ENCODE data around the gene PCDHGA4.

PCDHGA4 gene

GRCh38 chr5:141355641-141356040 is 820 bp downstream of the PCDHGA4 start:
- TF ChIP-seq POLR2A (IDR thresholded peaks at IDR 0.05; ENCODE audit: low read depth, low read length) (no peak), POLR2AphosphoS5 (IDR thresholded peaks at IDR 0.05; ENCODE audit: low read depth, low read length) (no peak), TAF1 (IDR thresholded peaks at IDR 0.05; ENCODE audit: borderline replicate concordance, low read depth, low read length) (no peak)
- FAIRE-seq (no peak), DNase-seq (ENCODE audit: insufficient read length) (no peak)

GRCh38 chr5:141356133-141356532 is 1.3 kb downstream of the PCDHGA4 start:
- FAIRE-seq: no peak
- no peak for TF ChIP-seq TAF1 (IDR thresholded peaks at IDR 0.05; ENCODE audit: borderline replicate concordance, low read depth, low read length)
- no peak for TF ChIP-seq POLR2A (IDR thresholded peaks at IDR 0.05; ENCODE audit: low read depth, low read length)
- no peak for TF ChIP-seq POLR2AphosphoS5 (IDR thresholded peaks at IDR 0.05; ENCODE audit: low read depth, low read length)
- DNase-seq (ENCODE audit: insufficient read length): no peak

- DNase-seq (ENCODE audit: insufficient read length) (no peak), FAIRE-seq (no peak)
- TF ChIP-seq POLR2A (IDR thresholded peaks at IDR 0.05; ENCODE audit: low read depth, low read length): no peak
- no peak for TF ChIP-seq POLR2AphosphoS5 (IDR thresholded peaks at IDR 0.05; ENCODE audit: low read depth, low read length)
- TF ChIP-seq TAF1 (IDR thresholded peaks at IDR 0.05; ENCODE audit: borderline replicate concordance, low read depth, low read length): no peak
Observed at GRCh38 chr5:141356950-141357349, 2.1 kb downstream of the PCDHGA4 start.

GRCh38 chr5:141359790-141360426 is 5.1 kb downstream of the PCDHGA4 start, which contains the start of gene PCDHGB2:
Gene PCDHGB2 (plus strand): TSS chr5:141359994. CDS start chr5:141360136, 142 bp downstream.
- no peak for FAIRE-seq
- no peak for TF ChIP-seq POLR2AphosphoS5 (IDR thresholded peaks at IDR 0.05; ENCODE audit: low read depth, low read length)

GRCh38 chr5:141360685-141361084 is 5.9 kb downstream of the PCDHGA4 start:
- DNase-seq (ENCODE audit: insufficient read length) (no peak), FAIRE-seq (no peak)
- no peak for TF ChIP-seq POLR2A (IDR thresholded peaks at IDR 0.05; ENCODE audit: low read depth, low read length)
- no peak for TF ChIP-seq POLR2AphosphoS5 (IDR thresholded peaks at IDR 0.05; ENCODE audit: low read depth, low read length)
- TF ChIP-seq TAF1 (IDR thresholded peaks at IDR 0.05; ENCODE audit: borderline replicate concordance, low read depth, low read length): no peak

More at GRCh38 chr5:141359790-141360426, 5.1 kb downstream of the PCDHGA4 start, which contains the start of gene PCDHGB2:
- DNase-seq (ENCODE audit: insufficient read length): no peak

GRCh38 chr5:141362719-141363118 is 7.9 kb downstream of the PCDHGA4 start:
- no peak for DNase-seq (ENCODE audit: insufficient read length)
- no peak for FAIRE-seq
- TF ChIP-seq POLR2AphosphoS5 (IDR thresholded peaks at IDR 0.05; ENCODE audit: low read depth, low read length) (no peak), POLR2A (IDR thresholded peaks at IDR 0.05; ENCODE audit: low read depth, low read length) (no peak), TAF1 (IDR thresholded peaks at IDR 0.05; ENCODE audit: borderline replicate concordance, low read depth, low read length) (no peak)

- no peak for FAIRE-seq
- TF ChIP-seq POLR2A (IDR thresholded peaks at IDR 0.05; ENCODE audit: low read depth, low read length): no peak
- no peak for TF ChIP-seq POLR2AphosphoS5 (IDR thresholded peaks at IDR 0.05; ENCODE audit: low read depth, low read length)
- no peak for TF ChIP-seq TAF1 (IDR thresholded peaks at IDR 0.05; ENCODE audit: borderline replicate concordance, low read depth, low read length)
- no peak for DNase-seq (ENCODE audit: insufficient read length)
Observed at GRCh38 chr5:141363952-141364660, 9.3 kb downstream of the PCDHGA4 start, which contains the start of gene PCDHGA5. Gene PCDHGA5 (plus strand): TSS chr5:141364162. CDS start chr5:141364331, 169 bp downstream.

GRCh38 chr5:141366016-141366896 is 11.4 kb downstream of the PCDHGA4 start:
- no peak for FAIRE-seq
- no peak for DNase-seq (ENCODE audit: insufficient read length)
- TF ChIP-seq TAF1 (IDR thresholded peaks at IDR 0.05; ENCODE audit: borderline replicate concordance, low read depth, low read length) (no peak), POLR2AphosphoS5 (IDR thresholded peaks at IDR 0.05; ENCODE audit: low read depth, low read length) (no peak), POLR2A (IDR thresholded peaks at IDR 0.05; ENCODE audit: low read depth, low read length) (no peak)

GRCh38 chr5:141369994-141370848 is 15.4 kb downstream of the PCDHGA4 start, which contains the start of gene PCDHGB3:
Gene PCDHGB3 (plus strand): TSS chr5:141370242. CDS start chr5:141370395, 153 bp downstream.
- FAIRE-seq: peak; percentile 56
- TF ChIP-seq POLR2A (IDR thresholded peaks at IDR 0.05; ENCODE audit: low read depth, low read length) (peak; percentile 27; the same call in 1 of the 2 replicates), TAF1 (IDR thresholded peaks at IDR 0.05; ENCODE audit: borderline replicate concordance, low read depth, low read length) (no peak), POLR2AphosphoS5 (IDR thresholded peaks at IDR 0.05; ENCODE audit: low read depth, low read length) (no peak)

More at GRCh38 chr5:141369994-141370848, 15.4 kb downstream of the PCDHGA4 start, which contains the start of gene PCDHGB3:
- no peak for DNase-seq (ENCODE audit: insufficient read length)

All from GM12892 (cell line).